ENCODE results near the gene NOC2L.

The NOC2L gene

GRCh38 chr1:923991-924655 lies 34.9 kb downstream of the NOC2L start:
- in situ Hi-C loops (cut with MboI; ENCODE audit: low sequenced_read_pairs) = no loop called here
- no peak for DNase-seq (ENCODE audit: low spot score in 2 of 2)
- Histone ChIP-seq H3K9me3 (no peaks in the 10 kb centered on the region), H3K4me1 (peaks cover 15% of the 10 kb centered on the region), H3K4me3 (peak overlapping the region; percentile 68), H3K36me3 (replicated peaks) (no peaks in the 10 kb centered on the region; the same call in 1 of the 2 replicates), H3K27me3 (ENCODE audit: low read depth) (no peaks in the 10 kb centered on the region)

GRCh38 chr1:923131-923990 lies 35.7 kb downstream of the NOC2L start, which contains the start of gene SAMD11:
Gene SAMD11, plus strand, starts transcription at chr1:923923. Its CDS starts 509 bp downstream, at chr1:924432.
- Histone ChIP-seq H3K9me3 (no peaks in the 10 kb centered on the region), H3K4me1 (peaks cover 15% of the 10 kb centered on the region), H3K4me3 (peak within 1 kb of the TSS; percentile 68), H3K27me3 (ENCODE audit: low read depth) (no peaks in the 10 kb centered on the region), H3K36me3 (replicated peaks) (no peaks in the 10 kb centered on the region; the same call in 1 of the 2 replicates)
- in situ Hi-C loops (cut with MboI; ENCODE audit: low sequenced_read_pairs) = no loop called here
- peak; percentile 61 to 90 for DNase-seq (ENCODE audit: low spot score in 2 of 2)

- H3K4me3 ChIP-seq = peak overlapping the region; percentile 12
- no peaks in the 10 kb centered on the region; the same call in 1 of the 2 replicates for H3K36me3 ChIP-seq (replicated peaks)
- in situ Hi-C loops (cut with MboI; ENCODE audit: low sequenced_read_pairs) = no loop called here
- H3K27me3 ChIP-seq (ENCODE audit: low read depth) = no peaks in the 10 kb centered on the region
- H3K4me1 ChIP-seq = peaks cover 27% of the 10 kb centered on the region
- H3K9me3 ChIP-seq = no peaks in the 10 kb centered on the region
- peak; percentile 76 to 87 for DNase-seq (ENCODE audit: low spot score in 2 of 2)
These were observed 37.8 kb downstream of the NOC2L start for GRCh38 chr1:921011-921837.

GRCh38 chr1:920521-920920 lies 38.5 kb downstream of the NOC2L start:
- no peaks in the 10 kb centered on the region; the same call in 1 of the 2 replicates for H3K36me3 ChIP-seq (replicated peaks)
- peaks cover 25% of the 10 kb centered on the region for H3K4me1 ChIP-seq
- no peaks in the 10 kb centered on the region for H3K9me3 ChIP-seq
- H3K27me3 ChIP-seq (ENCODE audit: low read depth) = no peaks in the 10 kb centered on the region
- in situ Hi-C loops (cut with MboI; ENCODE audit: low sequenced_read_pairs) = no loop called here
- peak overlapping the region; percentile 12 for H3K4me3 ChIP-seq
- DNase-seq (ENCODE audit: low spot score in 2 of 2) = no peak

- in situ Hi-C loops (cut with MboI; ENCODE audit: low sequenced_read_pairs) = no loop called here
These were observed 39.0 kb downstream of the NOC2L start for GRCh38 chr1:920010-920409.

GRCh38 chr1:919271-919872 lies 39.7 kb downstream of the NOC2L start:
- in situ Hi-C loops (cut with MboI; ENCODE audit: low sequenced_read_pairs) = no loop called here
- no peak for DNase-seq (ENCODE audit: low spot score in 2 of 2)
- Histone ChIP-seq H3K27me3 (ENCODE audit: low read depth) (no peaks in the 10 kb centered on the region), H3K36me3 (replicated peaks) (no peaks in the 10 kb centered on the region; the same call in 1 of the 2 replicates), H3K4me3 (no peak overlapping the region), H3K4me1 (peaks cover 25% of the 10 kb centered on the region), H3K9me3 (no peaks in the 10 kb centered on the region)

More at GRCh38 chr1:920010-920409, 39.0 kb downstream of the NOC2L start:
- H3K4me3 ChIP-seq = no peak overlapping the region
- H3K27me3 ChIP-seq (ENCODE audit: low read depth) = no peaks in the 10 kb centered on the region
- peaks cover 25% of the 10 kb centered on the region for H3K4me1 ChIP-seq
- no peaks in the 10 kb centered on the region for H3K9me3 ChIP-seq
- DNase-seq (ENCODE audit: low spot score in 2 of 2) = no peak
- H3K36me3 ChIP-seq (replicated peaks) = no peaks in the 10 kb centered on the region; the same call in 1 of the 2 replicates

- no peaks in the 10 kb centered on the region for H3K9me3 ChIP-seq
- in situ Hi-C loops (cut with MboI; ENCODE audit: low sequenced_read_pairs) = no loop called here
- H3K4me3 ChIP-seq = no peak overlapping the region
- peaks cover 25% of the 10 kb centered on the region for H3K4me1 ChIP-seq
- H3K36me3 ChIP-seq (replicated peaks) = no peaks in the 10 kb centered on the region; the same call in 1 of the 2 replicates
- no peaks in the 10 kb centered on the region for H3K27me3 ChIP-seq (ENCODE audit: low read depth)
- DNase-seq (ENCODE audit: low spot score in 2 of 2) = peak in 1 of 2 experiments; percentile 2
These were observed 40.2 kb downstream of the NOC2L start for GRCh38 chr1:918843-919242.

GRCh38 chr1:918353-918752 lies 40.7 kb downstream of the NOC2L start:
- Histone ChIP-seq H3K4me1 (peaks cover 25% of the 10 kb centered on the region), H3K36me3 (replicated peaks) (no peaks in the 10 kb centered on the region; the same call in 1 of the 2 replicates), H3K4me3 (no peak overlapping the region), H3K9me3 (no peaks in the 10 kb centered on the region), H3K27me3 (ENCODE audit: low read depth) (no peaks in the 10 kb centered on the region)
- in situ Hi-C loops (cut with MboI; ENCODE audit: low sequenced_read_pairs) = no loop called here
- peak in 1 of 2 experiments; percentile 1 for DNase-seq (ENCODE audit: low spot score in 2 of 2)

- Histone ChIP-seq H3K9me3 (no peaks in the 10 kb centered on the region), H3K36me3 (replicated peaks) (no peaks in the 10 kb centered on the region), H3K4me1 (peaks cover 25% of the 10 kb centered on the region), H3K4me3 (no peak overlapping the region), H3K27me3 (ENCODE audit: low read depth) (no peaks in the 10 kb centered on the region)
- peak in 1 of 2 experiments; percentile 2 for DNase-seq (ENCODE audit: low spot score in 2 of 2)
- in situ Hi-C loops (cut with MboI; ENCODE audit: low sequenced_read_pairs) = no loop called here
These were observed 41.5 kb downstream of the NOC2L start for GRCh38 chr1:917466-918091.

- peak in 1 of 2 experiments; percentile 2 for DNase-seq (ENCODE audit: low spot score in 2 of 2)
- peaks cover 25% of the 10 kb centered on the region for H3K4me1 ChIP-seq
- no peaks in the 10 kb centered on the region for H3K36me3 ChIP-seq (replicated peaks)
- H3K9me3 ChIP-seq = no peaks in the 10 kb centered on the region
- no peaks in the 10 kb centered on the region for H3K27me3 ChIP-seq (ENCODE audit: low read depth)
- in situ Hi-C loops (cut with MboI; ENCODE audit: low sequenced_read_pairs) = no loop called here
- H3K4me3 ChIP-seq = no peak overlapping the region
These were observed 42.0 kb downstream of the NOC2L start for GRCh38 chr1:917076-917459.

GRCh38 chr1:916173-917075 lies 42.6 kb downstream of the NOC2L start:
- H3K9me3 ChIP-seq = no peaks in the 10 kb centered on the region
- peaks cover 24% of the 10 kb centered on the region for H3K4me1 ChIP-seq
- no peaks in the 10 kb centered on the region for H3K36me3 ChIP-seq (replicated peaks)
- DNase-seq (ENCODE audit: low spot score in 2 of 2) = peak; percentile 60 to 73
- H3K27me3 ChIP-seq (ENCODE audit: low read depth) = no peaks in the 10 kb centered on the region
- no peak overlapping the region for H3K4me3 ChIP-seq
- in situ Hi-C loops (cut with MboI; ENCODE audit: low sequenced_read_pairs) = no loop called here

Data from HAP-1 (cell line).